Memory B cell (primary cell): ENCODE results near the gene ATN1.

Experiments used
- ATAC-seq: fragments of 150-1000 bp; cut with Tn5 transposase; 2 replicates; pipeline ENCODE4 v1.10.0; 2021; ENCODE audit warnings: low read depth, mild to moderate bottlenecking, moderate library complexity
- DNase-seq, 2 donors: peaks; one replicate each; pipeline ENCODE4 v3.0.0; 2022; ENCODE audit warnings: low spot score in 2 of 2
- H3K27ac Mint-ChIP-seq: one replicate; pipeline ENCODE4 v1.8.0; 2022; ENCODE audit warnings: mild to moderate bottlenecking, moderate library complexity, mixed read lengths
- H3K27me3 Mint-ChIP-seq: one replicate; pipeline ENCODE4 v1.8.0; 2022; ENCODE audit warnings: mixed read lengths
- H3K36me3 Mint-ChIP-seq: one replicate; pipeline ENCODE4 v1.8.0; 2022; ENCODE audit warnings: mild to moderate bottlenecking, mixed read lengths
- H3K4me1 Mint-ChIP-seq: one replicate; pipeline ENCODE4 v1.8.0; 2022; ENCODE audit warnings: mixed read lengths
- H3K4me3 Mint-ChIP-seq: one replicate; pipeline ENCODE4 v1.8.0; 2022; ENCODE audit warnings: mild to moderate bottlenecking, moderate library complexity, mixed read lengths
- H3K9me3 Mint-ChIP-seq: one replicate; pipeline ENCODE4 v1.8.0; 2022; ENCODE audit warnings: mixed read lengths

ATN1 gene

GRCh38 chr12:6959058-6959804 is 31.5 kb downstream of the ATN1 start:
- ATAC-seq (peak; percentile 73), DNase-seq (peak; percentile 71 to 75)
- no peaks in the 10 kb centered on the region for H3K9me3 Mint-ChIP-seq
- peaks cover 47% of the 10 kb centered on the region for H3K36me3 Mint-ChIP-seq
- H3K27me3 Mint-ChIP-seq = no peaks in the 10 kb centered on the region
- peak overlapping the region; percentile 94 for H3K27ac Mint-ChIP-seq
- peak overlapping the region; percentile 89 for H3K4me3 Mint-ChIP-seq
- peaks cover 77% of the 10 kb centered on the region for H3K4me1 Mint-ChIP-seq

GRCh38 chr12:6959805-6960592 is 32.2 kb downstream of the ATN1 start:
- Mint-ChIP-seq H3K36me3 (peaks cover 41% of the 10 kb centered on the region), H3K27ac (peak overlapping the region; percentile 97), H3K27me3 (no peaks in the 10 kb centered on the region), H3K4me1 (peaks cover 79% of the 10 kb centered on the region), H3K9me3 (no peaks in the 10 kb centered on the region), H3K4me3 (peak overlapping the region; percentile 89)
- ATAC-seq = no peak
- DNase-seq = no peak

GRCh38 chr12:6960593-6961277 is 33.0 kb downstream of the ATN1 start:
- Mint-ChIP-seq H3K4me1 (peaks cover 74% of the 10 kb centered on the region), H3K27ac (peak overlapping the region; percentile 97), H3K27me3 (no peaks in the 10 kb centered on the region), H3K4me3 (peak overlapping the region; percentile 89), H3K36me3 (peaks cover 40% of the 10 kb centered on the region), H3K9me3 (no peaks in the 10 kb centered on the region)
- DNase-seq = peak in 1 of 2 donors; percentile 39
- ATAC-seq = no peak

GRCh38 chr12:6961278-6961694 is 33.5 kb downstream of the ATN1 start:
- H3K4me1 Mint-ChIP-seq = peaks cover 68% of the 10 kb centered on the region
- H3K36me3 Mint-ChIP-seq = peaks cover 37% of the 10 kb centered on the region
- peak overlapping the region; percentile 89 for H3K4me3 Mint-ChIP-seq

GRCh38 chr12:6961695-6962284 is 34.0 kb downstream of the ATN1 start:
- ATAC-seq = peak; percentile 4
- DNase-seq = no peak
- Mint-ChIP-seq H3K27me3 (no peaks in the 10 kb centered on the region), H3K36me3 (peaks cover 35% of the 10 kb centered on the region), H3K4me3 (peak overlapping the region; percentile 89), H3K27ac (peak overlapping the region; percentile 97), H3K4me1 (peaks cover 63% of the 10 kb centered on the region), H3K9me3 (no peaks in the 10 kb centered on the region)

More at GRCh38 chr12:6961278-6961694, 33.5 kb downstream of the ATN1 start:
- peak overlapping the region; percentile 97 for H3K27ac Mint-ChIP-seq
- H3K27me3 Mint-ChIP-seq = no peaks in the 10 kb centered on the region
- ATAC-seq = peak; percentile 55
- peak; percentile 56 to 57 for DNase-seq
- H3K9me3 Mint-ChIP-seq = no peaks in the 10 kb centered on the region

- ATAC-seq (no peak), DNase-seq (peak in 1 of 2 donors; percentile 23)
- H3K27ac Mint-ChIP-seq = peak overlapping the region; percentile 97
- H3K9me3 Mint-ChIP-seq = no peaks in the 10 kb centered on the region
- H3K4me1 Mint-ChIP-seq = peaks cover 58% of the 10 kb centered on the region
- H3K36me3 Mint-ChIP-seq = peaks cover 29% of the 10 kb centered on the region
- H3K27me3 Mint-ChIP-seq = no peaks in the 10 kb centered on the region
- peak overlapping the region; percentile 8 for H3K4me3 Mint-ChIP-seq
Observed at GRCh38 chr12:6962285-6963015, 34.7 kb downstream of the ATN1 start.

- Mint-ChIP-seq H3K9me3 (no peaks in the 10 kb centered on the region), H3K4me1 (peaks cover 53% of the 10 kb centered on the region), H3K36me3 (peaks cover 29% of the 10 kb centered on the region), H3K4me3 (no peak overlapping the region), H3K27ac (peak overlapping the region; percentile 97), H3K27me3 (no peaks in the 10 kb centered on the region)
- ATAC-seq = no peak
- peak in 1 of 2 donors; percentile 18 for DNase-seq
Observed at GRCh38 chr12:6963016-6963731, 35.4 kb downstream of the ATN1 start.

- DNase-seq (peak in 1 of 2 donors; percentile 16), ATAC-seq (no peak)
- peaks cover 30% of the 10 kb centered on the region for H3K36me3 Mint-ChIP-seq
- no peaks in the 10 kb centered on the region for H3K27me3 Mint-ChIP-seq
- peaks cover 49% of the 10 kb centered on the region for H3K4me1 Mint-ChIP-seq
- no peak overlapping the region for H3K4me3 Mint-ChIP-seq
- peak overlapping the region; percentile 63 for H3K27ac Mint-ChIP-seq
- H3K9me3 Mint-ChIP-seq = no peaks in the 10 kb centered on the region
Observed at GRCh38 chr12:6963791-6964413, 36.1 kb downstream of the ATN1 start.

- Mint-ChIP-seq H3K9me3 (no peaks in the 10 kb centered on the region), H3K27ac (peak overlapping the region; percentile 63), H3K27me3 (no peaks in the 10 kb centered on the region), H3K36me3 (peaks cover 28% of the 10 kb centered on the region), H3K4me1 (peaks cover 48% of the 10 kb centered on the region), H3K4me3 (no peak overlapping the region)
- ATAC-seq (peak; percentile 2), DNase-seq (no peak)
Observed at GRCh38 chr12:6964605-6965025, 36.9 kb downstream of the ATN1 start.

- Mint-ChIP-seq H3K4me1 (peaks cover 50% of the 10 kb centered on the region), H3K27ac (peak overlapping the region; percentile 63), H3K36me3 (peaks cover 28% of the 10 kb centered on the region), H3K27me3 (no peaks in the 10 kb centered on the region), H3K9me3 (no peaks in the 10 kb centered on the region), H3K4me3 (peak overlapping the region; percentile 21)
- peak; percentile 70 for ATAC-seq
- DNase-seq = peak; percentile 88 to 89
Observed at GRCh38 chr12:6965026-6965661, 37.4 kb downstream of the ATN1 start.

- DNase-seq (no peak), ATAC-seq (no peak)
- Mint-ChIP-seq H3K4me1 (peaks cover 46% of the 10 kb centered on the region), H3K4me3 (no peak overlapping the region), H3K27me3 (no peaks in the 10 kb centered on the region), H3K36me3 (peaks cover 24% of the 10 kb centered on the region), H3K9me3 (no peaks in the 10 kb centered on the region), H3K27ac (no peak overlapping the region)
Observed at GRCh38 chr12:6965714-6966113, 38.0 kb downstream of the ATN1 start.

- ATAC-seq (no peak), DNase-seq (no peak)
- H3K27ac Mint-ChIP-seq = no peak overlapping the region
- peaks cover 20% of the 10 kb centered on the region for H3K36me3 Mint-ChIP-seq
- H3K4me1 Mint-ChIP-seq = peaks cover 43% of the 10 kb centered on the region
- H3K27me3 Mint-ChIP-seq = no peaks in the 10 kb centered on the region
- H3K4me3 Mint-ChIP-seq = no peak overlapping the region
- H3K9me3 Mint-ChIP-seq = no peaks in the 10 kb centered on the region
Observed at GRCh38 chr12:6966351-6966750, 38.6 kb downstream of the ATN1 start.
